Lung (tissue), 12 donors: ENCODE data around the gene AIFM3. TPM values are rescaled to one million over a fixed set of nuclear protein-coding genes. Genes with fewer than 3 reads are reported as not detected.

Source experiments
- ATAC-seq: fragments of 200-7000 bp; cut with Tn5 transposase; one replicate; pipeline ENCODE4 v1.9.1; 2020; ENCODE audit warnings: moderate number of reproducible peaks; ENCODE audit not compliant: insufficient read depth, low FRiP score
- DNase-seq, 3 donors: peaks; one replicate each; pipeline ENCODE4 v3.0.0-alpha.2; 2013 to 2017
- H3K27ac ChIP-seq, 2 donors: one replicate each; pipeline ENCODE4 v1.5.1; 2013; ENCODE audit warnings: mild to moderate bottlenecking in 2 of 2, moderate library complexity in 2 of 2, control low read depth in 1 of 2, inconsistent platforms in 1 of 2, low read depth in 1 of 2, low read length in 1 of 2
- H3K27me3 ChIP-seq, 3 donors: one replicate each; pipeline ENCODE4 v1.5.1; 2013; ENCODE audit warnings: low read length in 2 of 3; ENCODE audit not compliant: control insufficient read depth in 3 of 3, insufficient read depth in 3 of 3
- H3K36me3 ChIP-seq, 4 donors: one replicate each; pipeline ENCODE4 v1.5.1; 2013; ENCODE audit warnings: low read length in 4 of 4, mild to moderate bottlenecking in 1 of 4, moderate library complexity in 1 of 4; ENCODE audit not compliant: control insufficient read depth in 4 of 4, insufficient read depth in 4 of 4
- H3K4me1 ChIP-seq, 5 donors: one replicate each; pipeline ENCODE4 v1.5.1; 2013; ENCODE audit warnings: low read length in 5 of 5, mild to moderate bottlenecking in 2 of 5, moderate library complexity in 1 of 5; ENCODE audit not compliant: control insufficient read depth in 5 of 5, insufficient read depth in 5 of 5
- H3K4me3 ChIP-seq: one replicate; pipeline ENCODE4 v1.5.1; 2013; ENCODE audit warnings: mild to moderate bottlenecking, control low read depth, moderate library complexity
- H3K9ac ChIP-seq, 2 donors: one replicate each; pipeline ENCODE4 v1.5.1; 2013; ENCODE audit warnings: low read length in 2 of 2, control low read depth in 1 of 2; ENCODE audit not compliant: insufficient read depth in 1 of 2
- H3K9me3 ChIP-seq, 4 donors: one replicate each; pipeline ENCODE4 v1.5.1; 2013; ENCODE audit warnings: low read length in 3 of 4, mild to moderate bottlenecking in 1 of 4, moderate library complexity in 1 of 4; ENCODE audit not compliant: control insufficient read depth in 4 of 4, insufficient read depth in 3 of 4
- WGBS, 2 donors: extraction: QIAGEN DNeasy Blood & Tissue Kit; methylation state at CpG; one replicate each; pipeline ENCODE4 v1.1.7; 2013; 5-methylcytosine and 5-hydroxymethylcytosine counted together
- polyA plus RNA-seq, 2 donors: library from polyadenylated mRNA; stranded (reverse); fragments of 200-250 nt; gene quantifications; one replicate each; pipeline ENCODE4 v1.2.1, GENCODE V29; 2013
- total RNA-seq, 2 donors: library from RNA; depleted of rRNA in 1 of 2; stranded (reverse); fragments of >200 nt in 1 of 2; gene quantifications; one replicate each; pipeline ENCODE4 v1.2.1, GENCODE V29; 2014 to 2021
- TF ChIP-seq, protein P1 (sequence below): IDR thresholded peaks from 2 replicates; pipeline ENCODE4 v1.5.1; 2012; ENCODE audit warnings: mild to moderate bottlenecking; ENCODE audit errors: control extremely low read depth, extremely low read depth
- donor health status: control.
- donor health status: control.
- donor health status: Bipolar disorder and iron deficiency.
- donor health status: healthy.
- donor health status: DM: yes; HTN: yes; CAD: no.

The AIFM3 gene
- total and polyA plus RNA-seq, 4 donors, result 0.48 to 7.5 (median 4.8) TPM

DNA sequence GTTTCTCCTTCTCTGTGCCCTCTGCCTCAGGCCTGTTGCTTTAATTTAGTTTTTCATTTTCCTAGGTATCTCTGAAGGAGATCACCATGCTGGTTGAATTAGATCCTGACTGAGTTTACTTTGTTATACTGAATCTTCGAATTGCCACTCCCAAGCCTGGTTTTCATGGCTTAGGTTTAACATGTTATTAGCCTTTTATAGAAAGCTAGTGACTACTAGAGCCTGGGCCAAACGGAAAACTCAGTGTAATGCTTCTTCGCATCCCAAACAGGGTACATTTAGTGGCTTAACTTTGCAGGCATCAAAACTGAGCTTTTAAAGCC, 46.2 kb upstream of the AIFM3 start:
- TF ChIP-seq, protein P1, sequence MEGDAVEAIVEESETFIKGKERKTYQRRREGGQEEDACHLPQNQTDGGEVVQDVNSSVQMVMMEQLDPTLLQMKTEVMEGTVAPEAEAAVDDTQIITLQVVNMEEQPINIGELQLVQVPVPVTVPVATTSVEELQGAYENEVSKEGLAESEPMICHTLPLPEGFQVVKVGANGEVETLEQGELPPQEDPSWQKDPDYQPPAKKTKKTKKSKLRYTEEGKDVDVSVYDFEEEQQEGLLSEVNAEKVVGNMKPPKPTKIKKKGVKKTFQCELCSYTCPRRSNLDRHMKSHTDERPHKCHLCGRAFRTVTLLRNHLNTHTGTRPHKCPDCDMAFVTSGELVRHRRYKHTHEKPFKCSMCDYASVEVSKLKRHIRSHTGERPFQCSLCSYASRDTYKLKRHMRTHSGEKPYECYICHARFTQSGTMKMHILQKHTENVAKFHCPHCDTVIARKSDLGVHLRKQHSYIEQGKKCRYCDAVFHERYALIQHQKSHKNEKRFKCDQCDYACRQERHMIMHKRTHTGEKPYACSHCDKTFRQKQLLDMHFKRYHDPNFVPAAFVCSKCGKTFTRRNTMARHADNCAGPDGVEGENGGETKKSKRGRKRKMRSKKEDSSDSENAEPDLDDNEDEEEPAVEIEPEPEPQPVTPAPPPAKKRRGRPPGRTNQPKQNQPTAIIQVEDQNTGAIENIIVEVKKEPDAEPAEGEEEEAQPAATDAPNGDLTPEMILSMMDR, result no peak
- whole genome bisulfite sequencing, 2 donors, result 54 to 64% methylated on average over 3 of the region's 3 CpGs
- ATAC-seq (no peak), DNase-seq (no peak)
- Histone ChIP-seq H3K27ac (no peak overlapping the region), H3K4me1 (peaks cover 5 to 19% (median 5%) of the 10 kb centered on the region in 5 donors), H3K36me3 (peaks cover 0 to 9% (median under 1%) of the 10 kb centered on the region in 4 donors), H3K9me3 (no peaks in the 10 kb centered on the region), H3K27me3 (no peaks in the 10 kb centered on the region), H3K4me3 (no peak overlapping the region), H3K9ac (peak overlapping the region in 1 of 2 donors; percentile 62)

DNA sequence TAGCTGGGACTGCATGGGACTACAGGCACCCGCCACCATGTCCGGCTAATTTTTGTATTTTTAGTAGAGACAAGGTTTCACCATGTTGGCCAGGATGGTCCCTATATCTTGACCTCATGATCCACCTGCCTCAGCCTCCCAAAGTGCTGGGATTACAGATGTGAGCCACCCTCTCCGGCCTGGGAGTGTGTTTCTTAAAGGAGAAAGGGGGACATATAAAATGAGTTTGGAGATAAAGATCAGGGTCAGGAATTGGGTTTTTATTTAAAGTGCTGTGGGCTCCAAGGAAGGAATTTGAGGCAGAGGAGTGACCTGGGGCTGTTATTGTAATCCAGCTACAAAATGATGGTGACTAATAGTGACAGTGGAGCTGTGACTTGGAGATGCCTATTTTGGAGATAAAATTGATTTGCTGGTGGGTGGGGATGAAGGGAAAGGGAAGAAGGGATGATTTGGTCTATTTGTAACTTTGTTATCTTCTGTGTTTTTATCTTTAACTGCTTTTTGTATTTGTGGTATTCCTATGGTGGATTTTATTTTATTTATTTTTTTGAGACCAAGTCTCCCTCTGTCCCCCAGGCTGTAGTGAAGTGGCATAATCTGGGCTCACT, 44.8 kb upstream of the AIFM3 start:
- Histone ChIP-seq H3K4me1 (peaks cover 5 to 22% (median 9%) of the 10 kb centered on the region in 5 donors), H3K9me3 (no peaks in the 10 kb centered on the region), H3K4me3 (no peak overlapping the region), H3K27ac (no peak overlapping the region), H3K27me3 (no peaks in the 10 kb centered on the region), H3K9ac (no peak overlapping the region), H3K36me3 (peaks cover 0 to 9% (median under 1%) of the 10 kb centered on the region in 4 donors)
- TF ChIP-seq, protein P1, result no peak
- DNase-seq (no peak), ATAC-seq (no peak)
- 79 to 92% methylated on average over 3 of the region's 3 CpGs for WGBS, 2 donors

DNA sequence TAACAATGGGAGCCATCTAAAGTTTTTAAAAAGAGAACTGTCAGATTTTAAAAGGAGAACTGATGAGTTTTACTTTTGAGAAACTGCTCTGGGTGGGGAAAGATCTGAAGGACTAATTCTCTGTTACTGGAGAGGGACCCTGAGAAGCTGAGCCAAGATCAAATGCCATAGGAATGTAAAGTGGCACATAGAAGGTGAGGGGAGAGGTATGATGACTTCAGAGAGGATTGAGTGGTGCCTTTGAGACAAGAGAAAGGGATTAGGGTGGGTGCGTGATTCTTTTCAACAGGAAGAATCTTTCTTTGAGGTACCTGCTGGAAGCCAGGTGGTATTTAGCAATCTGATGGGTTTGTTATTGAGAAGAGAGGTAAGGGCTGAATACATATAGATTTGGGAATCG, 40.8 kb upstream of the AIFM3 start:
- TF ChIP-seq, protein P1, result no peak
- 78 to 89% methylated on average over 2 of the region's 2 CpGs for WGBS, 2 donors
- peaks cover 3 to 16% (median 9%) of the 10 kb centered on the region in 5 donors for H3K4me1 ChIP-seq
- H3K9me3 ChIP-seq, result no peaks in the 10 kb centered on the region
- H3K4me3 ChIP-seq, result no peak overlapping the region
- no peak for DNase-seq
- ATAC-seq, result no peak
- H3K27me3 ChIP-seq, result no peaks in the 10 kb centered on the region
- H3K27ac ChIP-seq, result no peak overlapping the region
- peaks cover 0 to 1% (median 0%) of the 10 kb centered on the region in 4 donors for H3K36me3 ChIP-seq
- no peak overlapping the region for H3K9ac ChIP-seq
